Measurements from ENCODE around the gene C8A. TPM values are rescaled to one million over a fixed set of nuclear protein-coding genes. Genes with fewer than 3 reads are reported as not detected.

C8A gene
- total and polyA plus RNA-seq, 4 donors = 144 to 669 (median 275) TPM

GRCh38 chr1:56859287-56859686 lies 4.7 kb downstream of the C8A start:
- H3K27ac ChIP-seq (ENCODE audit: low read depth in 1 of 2, low read length in 2 of 2) = no peak overlapping the region
- H3K4me1 ChIP-seq (ENCODE audit: control insufficient read depth in 4 of 4, insufficient read depth in 4 of 4, low read length in 3 of 4) = peaks cover under 1 to 21% (median 7%) of the 10 kb centered on the region in 4 donors
- no peak overlapping the region for H3K9ac ChIP-seq (ENCODE audit: low read depth in 1 of 2, low read length in 2 of 2)
- TF ChIP-seq GABPA (IDR thresholded peaks at IDR 0.05 in 1 of 2, conservative IDR thresholded peaks at IDR 0.05 in 1 of 2) (no peak), MAX (IDR thresholded peaks at IDR 0.05) (no peak), RAD21 (IDR thresholded peaks at IDR 0.05) (no peak), NR2F2 (IDR thresholded peaks at IDR 0.05) (no peak), YY1 (IDR thresholded peaks at IDR 0.05) (no peak), HNF4G (IDR thresholded peaks at IDR 0.05) (no peak), FOXA2 (IDR thresholded peaks at IDR 0.05) (no peak)
- peaks cover 0 to 8% (median 0%) of the 10 kb centered on the region in 4 donors for H3K36me3 ChIP-seq (ENCODE audit: control insufficient read depth in 4 of 4, insufficient read depth in 3 of 4, low read depth in 1 of 4, low read length in 3 of 4)
- H3K4me3 ChIP-seq (ENCODE audit: low read depth in 1 of 3, low read length in 3 of 3) = no peak overlapping the region
- no peak for DNase-seq (ENCODE audit: low spot score)
- H3K9me3 ChIP-seq (ENCODE audit: control insufficient read depth in 4 of 4, low read length in 3 of 4) = no peaks in the 10 kb centered on the region
- H3K27me3 ChIP-seq (ENCODE audit: control insufficient read depth in 4 of 4, insufficient read depth in 4 of 4, low read length in 3 of 4) = no peaks in the 10 kb centered on the region

- DNase-seq (ENCODE audit: low spot score) = no peak
- no peak overlapping the region for H3K27ac ChIP-seq (ENCODE audit: low read depth in 1 of 2, low read length in 2 of 2)
- TF ChIP-seq SP1 (IDR thresholded peaks at IDR 0.05) (no peak), GABPA (IDR thresholded peaks at IDR 0.05 in 1 of 2, conservative IDR thresholded peaks at IDR 0.05 in 1 of 2) (no peak)
Observed at GRCh38 chr1:56863265-56863992, 8.8 kb downstream of the C8A start.

GRCh38 chr1:56864430-56864829 lies 9.8 kb downstream of the C8A start:
- Histone ChIP-seq H3K27ac (ENCODE audit: low read depth in 1 of 2, low read length in 2 of 2) (no peak overlapping the region), H3K4me3 (ENCODE audit: low read depth in 1 of 3, low read length in 3 of 3) (no peak overlapping the region), H3K36me3 (ENCODE audit: control insufficient read depth in 4 of 4, insufficient read depth in 3 of 4, low read depth in 1 of 4, low read length in 3 of 4) (peaks cover 0 to 24% (median 12%) of the 10 kb centered on the region in 4 donors), H3K4me1 (ENCODE audit: control insufficient read depth in 4 of 4, insufficient read depth in 4 of 4, low read length in 3 of 4) (peaks cover 0 to 11% (median 6%) of the 10 kb centered on the region in 4 donors), H3K9me3 (ENCODE audit: control insufficient read depth in 4 of 4, low read length in 3 of 4) (peaks cover 0 to 5% (median 0%) of the 10 kb centered on the region in 4 donors), H3K27me3 (ENCODE audit: control insufficient read depth in 4 of 4, insufficient read depth in 4 of 4, low read length in 3 of 4) (no peaks in the 10 kb centered on the region), H3K9ac (ENCODE audit: low read depth in 1 of 2, low read length in 2 of 2) (no peak overlapping the region)
- no peak for TF ChIP-seq HNF4G (IDR thresholded peaks at IDR 0.05)
- no peak for TF ChIP-seq JUND (IDR thresholded peaks at IDR 0.05)
- no peak for TF ChIP-seq EGR1 (IDR thresholded peaks at IDR 0.05; ENCODE audit: low read depth in 2 of 2)
- TF ChIP-seq SP1 (IDR thresholded peaks at IDR 0.05) = no peak
- TF ChIP-seq TAF1 (conservative IDR thresholded peaks at IDR 0.05) = no peak
- no peak for TF ChIP-seq CTCF (IDR thresholded peaks at IDR 0.05; ENCODE audit: low read depth, low read length, missing input control)
- no peak for TF ChIP-seq RXRA (IDR thresholded peaks at IDR 0.05)
- no peak for TF ChIP-seq HNF4A (conservative IDR thresholded peaks at IDR 0.05)
- no peak for TF ChIP-seq GABPA (IDR thresholded peaks at IDR 0.05 in 1 of 2, conservative IDR thresholded peaks at IDR 0.05 in 1 of 2)
- TF ChIP-seq ZBTB33 (IDR thresholded peaks at IDR 0.05) = no peak
- TF ChIP-seq FOXA1 (IDR thresholded peaks at IDR 0.05) = no peak
- no peak for TF ChIP-seq REST (IDR thresholded peaks at IDR 0.05)
- no peak for TF ChIP-seq MAX (IDR thresholded peaks at IDR 0.05)
- TF ChIP-seq NR2F2 (IDR thresholded peaks at IDR 0.05) = no peak
- DNase-seq (ENCODE audit: low spot score) = no peak
- 86% methylated on average over 2 of the region's 2 CpGs for WGBS

More at GRCh38 chr1:56863265-56863992, 8.8 kb downstream of the C8A start:
- H3K9ac ChIP-seq (ENCODE audit: low read depth in 1 of 2, low read length in 2 of 2) = no peak overlapping the region
- peaks cover 0 to 15% (median 8%) of the 10 kb centered on the region in 4 donors for H3K36me3 ChIP-seq (ENCODE audit: control insufficient read depth in 4 of 4, insufficient read depth in 3 of 4, low read depth in 1 of 4, low read length in 3 of 4)
- H3K27me3 ChIP-seq (ENCODE audit: control insufficient read depth in 4 of 4, insufficient read depth in 4 of 4, low read length in 3 of 4) = no peaks in the 10 kb centered on the region
- H3K9me3 ChIP-seq (ENCODE audit: control insufficient read depth in 4 of 4, low read length in 3 of 4) = peaks cover 0 to 5% (median 0%) of the 10 kb centered on the region in 4 donors
- H3K4me1 ChIP-seq (ENCODE audit: control insufficient read depth in 4 of 4, insufficient read depth in 4 of 4, low read length in 3 of 4) = peaks cover 0 to 16% (median 6%) of the 10 kb centered on the region in 4 donors
- WGBS = 84% methylated on average over 3 of the region's 3 CpGs
- H3K4me3 ChIP-seq (ENCODE audit: low read depth in 1 of 3, low read length in 3 of 3) = no peak overlapping the region
